Astrocyte of the spinal cord (primary cell): ENCODE data around the gene TEX35.
"Not testable (repeated sequence)": the region's sequence is repeated elsewhere in the genome, so short reads cannot be mapped to it uniquely, and the experiment has no call there.

ENCODE experiments used
- DNase-seq: peaks from one replicate; pipeline ENCODE4 v3.0.0; 2011; ENCODE audit warnings: low read depth, low spot score
- H3K4me3 ChIP-seq: 2 replicates; pipeline ENCODE4 v1.5.1; 2011; ENCODE audit warnings: low read depth, mild to moderate bottlenecking, low read length, moderate library complexity
- in situ Hi-C: cut with HindIII; loops from 2 replicates; pipeline ENCODE4 v1.10.0; 2017; ENCODE audit warnings: low sequenced_read_pairs
- TF ChIP-seq, protein P1 (sequence below): IDR thresholded peaks from 2 replicates; pipeline ENCODE4 v1.5.1; 2012; ENCODE audit warnings: low read depth, mild to moderate bottlenecking, low read length, inconsistent platforms

Gene TEX35

DNA sequence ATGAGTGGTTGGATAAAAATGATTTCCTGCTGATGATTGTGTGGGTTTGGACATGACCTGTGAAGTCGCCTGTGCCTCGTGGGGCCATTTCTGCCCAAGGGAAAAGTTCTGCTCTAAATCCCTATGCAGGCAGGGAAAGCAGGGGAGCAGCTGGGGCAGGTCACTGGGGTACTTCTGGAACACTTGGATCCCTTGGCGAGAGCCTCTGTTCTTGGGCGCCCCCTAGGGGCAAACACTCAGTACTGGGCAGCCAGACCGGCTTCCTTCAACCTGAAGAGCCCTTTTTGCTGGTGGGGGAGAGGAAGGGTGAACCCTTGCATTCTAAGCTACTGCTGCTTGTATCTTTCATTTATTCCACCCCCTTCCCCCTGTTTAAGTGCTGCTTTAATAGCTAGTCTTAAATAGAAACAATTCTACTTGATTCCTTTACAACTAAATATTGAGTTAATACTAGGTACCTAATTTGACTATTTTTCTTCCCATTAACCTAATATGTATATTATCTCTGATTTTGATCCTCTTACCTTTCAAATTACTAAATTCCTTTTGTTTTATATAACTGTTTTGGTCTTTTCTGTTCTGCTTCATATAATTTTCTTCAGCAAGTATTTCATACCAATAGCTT is 11.1 kb upstream of the TEX35 start:
- peak; percentile 62 for DNase-seq
- in situ Hi-C loops = no loop called here
- TF ChIP-seq, protein P1, sequence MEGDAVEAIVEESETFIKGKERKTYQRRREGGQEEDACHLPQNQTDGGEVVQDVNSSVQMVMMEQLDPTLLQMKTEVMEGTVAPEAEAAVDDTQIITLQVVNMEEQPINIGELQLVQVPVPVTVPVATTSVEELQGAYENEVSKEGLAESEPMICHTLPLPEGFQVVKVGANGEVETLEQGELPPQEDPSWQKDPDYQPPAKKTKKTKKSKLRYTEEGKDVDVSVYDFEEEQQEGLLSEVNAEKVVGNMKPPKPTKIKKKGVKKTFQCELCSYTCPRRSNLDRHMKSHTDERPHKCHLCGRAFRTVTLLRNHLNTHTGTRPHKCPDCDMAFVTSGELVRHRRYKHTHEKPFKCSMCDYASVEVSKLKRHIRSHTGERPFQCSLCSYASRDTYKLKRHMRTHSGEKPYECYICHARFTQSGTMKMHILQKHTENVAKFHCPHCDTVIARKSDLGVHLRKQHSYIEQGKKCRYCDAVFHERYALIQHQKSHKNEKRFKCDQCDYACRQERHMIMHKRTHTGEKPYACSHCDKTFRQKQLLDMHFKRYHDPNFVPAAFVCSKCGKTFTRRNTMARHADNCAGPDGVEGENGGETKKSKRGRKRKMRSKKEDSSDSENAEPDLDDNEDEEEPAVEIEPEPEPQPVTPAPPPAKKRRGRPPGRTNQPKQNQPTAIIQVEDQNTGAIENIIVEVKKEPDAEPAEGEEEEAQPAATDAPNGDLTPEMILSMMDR = peak; percentile 99
- no peak overlapping the region for H3K4me3 ChIP-seq

DNA sequence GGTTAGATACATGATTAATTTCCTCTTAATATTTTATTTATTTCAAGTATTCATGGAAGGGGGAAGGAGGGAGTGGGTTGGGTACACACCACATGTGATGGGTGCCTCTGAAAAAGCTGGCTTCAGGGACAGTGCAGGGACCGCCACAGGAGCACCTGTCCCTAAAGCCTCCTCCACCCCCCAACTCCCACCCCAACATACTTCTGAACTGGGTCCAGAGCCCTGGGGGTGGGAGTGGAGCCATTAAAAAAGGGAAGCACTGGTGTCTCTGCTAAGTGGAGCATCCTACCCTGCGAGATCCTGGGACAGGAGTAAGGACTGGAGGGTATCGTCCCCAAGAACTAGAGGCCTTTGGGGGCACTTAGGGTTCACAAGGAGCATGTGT is 10.6 kb upstream of the TEX35 start:
- in situ Hi-C loops = no loop called here
- DNase-seq = no peak
- no peak overlapping the region for H3K4me3 ChIP-seq
- TF ChIP-seq, protein P1 = no peak

DNA sequence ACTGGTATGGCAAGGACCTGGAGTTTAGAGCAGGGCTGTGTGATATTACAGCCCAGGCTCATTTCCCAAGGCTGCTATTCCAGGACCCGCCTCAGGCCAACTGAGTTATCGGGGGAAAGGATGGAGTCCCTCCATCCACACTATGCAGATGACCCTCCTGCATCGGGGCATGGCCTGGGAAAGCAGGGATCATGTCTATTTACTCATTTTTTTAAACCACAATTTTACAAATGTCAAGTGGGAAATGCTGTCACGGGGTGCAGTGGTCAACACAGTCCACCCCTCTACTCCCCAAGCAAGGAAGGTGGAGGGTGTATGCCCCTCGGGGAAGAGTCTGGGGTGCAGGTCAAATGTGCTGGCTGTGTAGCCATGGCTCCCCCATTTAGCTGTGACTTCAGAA is 10.1 kb upstream of the TEX35 start:
- H3K4me3 ChIP-seq = no peak overlapping the region
- TF ChIP-seq, protein P1 = no peak
- in situ Hi-C loops = no loop called here

DNA sequence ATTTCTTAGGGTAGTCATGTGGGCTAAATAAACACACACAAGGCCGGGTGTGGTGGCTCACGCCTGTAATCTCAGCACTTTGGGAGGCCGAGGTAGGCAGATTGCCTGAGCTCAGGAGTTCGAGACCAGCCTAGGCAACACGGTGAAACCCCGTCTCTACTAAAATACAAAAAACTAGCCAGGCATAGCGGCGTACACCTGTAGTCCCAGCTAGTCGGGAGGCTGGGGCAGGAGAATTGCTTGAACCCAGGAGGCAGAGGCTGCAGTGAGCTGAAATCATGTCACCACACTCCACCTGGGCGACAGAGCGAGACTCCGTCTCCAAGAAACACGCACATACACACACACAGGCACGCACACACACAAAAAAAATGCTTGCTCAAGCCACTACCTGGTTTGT is 9.6 kb upstream of the TEX35 start:
- DNase-seq, in situ Hi-C loops, H3K4me3 ChIP-seq: not testable (repeated sequence)

More for the DNA sequence above, 10.1 kb upstream of the TEX35 start:
- DNase-seq = no peak

DNA sequence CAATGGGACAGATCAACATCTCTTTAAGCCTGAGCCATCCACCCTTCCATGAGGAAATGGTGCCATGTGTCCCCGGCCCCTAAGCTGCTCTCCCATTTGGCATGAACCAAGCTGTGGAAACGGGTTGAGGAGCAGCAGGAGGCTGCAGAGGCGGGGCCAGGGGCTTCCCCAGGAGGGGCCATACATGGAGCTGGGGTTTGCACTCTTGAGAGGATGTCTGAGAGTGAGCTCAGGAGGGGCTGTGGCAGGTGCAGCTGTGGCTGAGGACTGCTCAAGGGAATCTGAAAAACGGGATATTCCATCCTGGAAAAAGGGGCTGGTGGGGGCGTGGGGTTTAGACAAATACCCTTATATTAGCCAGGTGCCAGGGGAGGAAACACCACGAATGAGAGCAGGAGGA is 9.1 kb upstream of the TEX35 start:
- H3K4me3 ChIP-seq = no peak overlapping the region
- in situ Hi-C loops = no loop called here
- DNase-seq = no peak
- TF ChIP-seq, protein P1 = no peak

DNA sequence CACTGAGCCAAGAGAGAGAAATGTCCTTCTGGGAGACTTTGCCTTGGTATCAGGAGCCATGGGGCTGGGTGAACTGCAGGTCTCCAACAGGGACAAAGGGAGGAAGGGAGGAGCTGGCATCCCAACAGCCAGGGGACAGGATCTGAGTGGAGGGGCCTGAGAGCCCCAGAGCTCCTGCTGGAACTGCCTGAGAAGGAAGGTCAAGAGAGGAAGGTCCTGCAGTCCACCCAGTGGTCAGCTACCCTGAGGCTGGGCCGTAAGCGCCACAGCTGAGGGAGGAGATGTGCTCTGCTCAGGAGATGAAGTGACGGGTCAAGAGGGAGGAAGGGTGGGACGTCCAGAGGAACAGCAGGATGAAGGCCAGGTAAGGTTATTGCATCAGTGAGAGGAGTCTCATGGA is 8.6 kb upstream of the TEX35 start:
- in situ Hi-C loops = no loop called here
- no peak overlapping the region for H3K4me3 ChIP-seq
- TF ChIP-seq, protein P1 = no peak
- no peak for DNase-seq

DNA sequence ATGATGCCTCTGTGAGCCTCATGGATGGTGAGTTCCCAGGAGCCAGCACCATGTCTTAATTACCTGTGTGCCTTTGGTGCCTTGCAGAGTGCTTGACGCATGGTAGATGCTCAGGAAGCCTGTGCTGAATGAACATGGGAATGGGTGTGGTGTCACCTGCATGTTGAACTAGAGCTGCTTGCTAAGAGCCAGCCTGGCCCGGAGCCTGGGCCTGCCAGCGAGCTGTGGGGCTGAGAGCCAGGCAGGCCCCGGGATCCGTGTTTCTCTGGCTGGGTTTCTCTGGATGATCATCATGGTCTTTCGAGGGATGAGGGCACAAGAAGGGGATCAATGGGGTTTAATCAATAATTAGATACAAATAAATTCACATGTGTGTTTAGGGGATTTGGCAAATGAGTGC is 6.7 kb upstream of the TEX35 start:
- H3K4me3 ChIP-seq = no peak overlapping the region
- in situ Hi-C loops = no loop called here
- TF ChIP-seq, protein P1 = no peak
- DNase-seq = no peak
